Activated B cell treated with CpG ODN at 0.5 μM for 24 hours (primary cell): ENCODE data around the gene PIRT. TPM values are rescaled to one million over a fixed set of nuclear protein-coding genes. Genes with fewer than 3 reads are reported as not detected.

ENCODE experiments used
- ATAC-seq: fragments of 200-7000 bp; cut with Tn5 transposase; one replicate; pipeline ENCODE4 v1.10.0; 2021; ENCODE audit warnings: low read depth, mild to moderate bottlenecking, moderate library complexity
- CTCF ChIA-PET: fragments of 350-600 bp; sonication (Branson Sonifier 250); formaldehyde crosslinking; loops from one replicate; lab custom pipeline; 2021; ENCODE audit warnings: antibody characterized with exemption; lab: Charles Lee
- POLR2A ChIA-PET: fragments of 350-600 bp; sonication (Branson Sonifier 250); formaldehyde crosslinking; loops from one replicate; lab custom pipeline; 2021; ENCODE audit warnings: antibody characterized with exemption; lab: Charles Lee
- DNase-seq: peaks from one replicate; pipeline ENCODE4 v3.0.0; 2022
- H3K27ac Mint-ChIP-seq: one replicate; pipeline ENCODE4 v1.8.0; 2020; ENCODE audit warnings: mixed read lengths
- H3K27me3 Mint-ChIP-seq: one replicate; pipeline ENCODE4 v1.8.0; 2021; ENCODE audit warnings: mixed read lengths
- H3K36me3 Mint-ChIP-seq: one replicate; pipeline ENCODE4 v1.8.0; 2021; ENCODE audit warnings: low read depth, mixed read lengths
- H3K4me1 Mint-ChIP-seq: one replicate; pipeline ENCODE4 v1.8.0; 2021; ENCODE audit warnings: mixed read lengths
- H3K4me3 Mint-ChIP-seq: one replicate; pipeline ENCODE4 v1.8.0; 2020; ENCODE audit warnings: mild to moderate bottlenecking, mixed read lengths
- H3K9me3 Mint-ChIP-seq: one replicate; pipeline ENCODE4 v1.8.0; 2020; ENCODE audit warnings: mixed read lengths
- intact Hi-C: fragments of 100-400 bp; cut with micrococcal nuclease; formaldehyde crosslinking; loops from one replicate; pipeline ENCODE4 v1.15.1; 2024
- total RNA-seq: library from RNA; stranded (reverse); gene quantifications from 2 replicates; pipeline ENCODE4 v1.2.3, GENCODE V29; 2022
- TF ChIP-seq, protein P1 (sequence below): fragments of 200-600 bp; IDR thresholded peaks from one replicate; pipeline ENCODE4 v1.8.0; 2022; ENCODE audit warnings: antibody characterized with exemption, mild to moderate bottlenecking

The PIRT gene
- total RNA-seq, 1 donor from 2014 or later = not detected

DNA sequence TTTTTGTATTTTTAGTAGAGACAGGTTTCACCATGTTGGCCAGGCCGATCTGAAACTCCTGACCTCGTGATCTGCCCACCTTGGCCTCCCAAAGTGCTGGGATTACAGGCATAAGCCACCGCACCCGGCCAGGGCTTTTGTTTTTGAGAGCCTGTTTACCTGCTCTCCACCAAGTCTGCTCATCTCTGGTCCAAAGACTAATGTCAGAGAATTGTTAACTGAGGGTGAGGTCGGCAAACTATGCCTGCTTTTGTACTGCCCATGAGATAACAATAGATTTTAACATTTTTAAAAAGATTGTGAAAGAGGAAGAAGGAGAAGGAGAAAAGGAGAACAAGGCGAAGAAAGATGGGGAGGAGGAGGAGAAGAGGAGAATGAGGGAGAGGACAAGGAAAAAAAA lies 60.0 kb downstream of the PIRT start:
- TF ChIP-seq, protein P1, sequence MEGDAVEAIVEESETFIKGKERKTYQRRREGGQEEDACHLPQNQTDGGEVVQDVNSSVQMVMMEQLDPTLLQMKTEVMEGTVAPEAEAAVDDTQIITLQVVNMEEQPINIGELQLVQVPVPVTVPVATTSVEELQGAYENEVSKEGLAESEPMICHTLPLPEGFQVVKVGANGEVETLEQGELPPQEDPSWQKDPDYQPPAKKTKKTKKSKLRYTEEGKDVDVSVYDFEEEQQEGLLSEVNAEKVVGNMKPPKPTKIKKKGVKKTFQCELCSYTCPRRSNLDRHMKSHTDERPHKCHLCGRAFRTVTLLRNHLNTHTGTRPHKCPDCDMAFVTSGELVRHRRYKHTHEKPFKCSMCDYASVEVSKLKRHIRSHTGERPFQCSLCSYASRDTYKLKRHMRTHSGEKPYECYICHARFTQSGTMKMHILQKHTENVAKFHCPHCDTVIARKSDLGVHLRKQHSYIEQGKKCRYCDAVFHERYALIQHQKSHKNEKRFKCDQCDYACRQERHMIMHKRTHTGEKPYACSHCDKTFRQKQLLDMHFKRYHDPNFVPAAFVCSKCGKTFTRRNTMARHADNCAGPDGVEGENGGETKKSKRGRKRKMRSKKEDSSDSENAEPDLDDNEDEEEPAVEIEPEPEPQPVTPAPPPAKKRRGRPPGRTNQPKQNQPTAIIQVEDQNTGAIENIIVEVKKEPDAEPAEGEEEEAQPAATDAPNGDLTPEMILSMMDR = no peak
- Mint-ChIP-seq H3K4me1 (peaks cover 3% of the 10 kb centered on the region), H3K9me3 (peaks cover 5% of the 10 kb centered on the region), H3K27ac (no peak overlapping the region), H3K36me3 (no peaks in the 10 kb centered on the region), H3K4me3 (no peak overlapping the region), H3K27me3 (peaks cover 2% of the 10 kb centered on the region)
- ChIA-PET POLR2A (no interaction called here), CTCF (no interaction called here)
- DNase-seq = no peak
- intact Hi-C loops = no loop called here
- no peak for ATAC-seq

GRCh38 chr17:10777131-10777807 lies 60.6 kb downstream of the PIRT start:
- Mint-ChIP-seq H3K27ac (no peak overlapping the region), H3K27me3 (no peaks in the 10 kb centered on the region), H3K4me1 (peaks cover 3% of the 10 kb centered on the region), H3K36me3 (no peaks in the 10 kb centered on the region), H3K9me3 (peaks cover 4% of the 10 kb centered on the region), H3K4me3 (no peak overlapping the region)
- intact Hi-C loops = no loop called here
- TF ChIP-seq, protein P1 = no peak
- ATAC-seq (no peak), DNase-seq (no peak)
- POLR2A ChIA-PET = no interaction called here
- CTCF ChIA-PET = no interaction called here

GRCh38 chr17:10776381-10776780 lies 61.5 kb downstream of the PIRT start:
- Mint-ChIP-seq H3K4me3 (no peak overlapping the region), H3K36me3 (no peaks in the 10 kb centered on the region), H3K4me1 (peaks cover 3% of the 10 kb centered on the region), H3K9me3 (peaks cover 9% of the 10 kb centered on the region), H3K27ac (no peak overlapping the region), H3K27me3 (no peaks in the 10 kb centered on the region)
- DNase-seq (no peak), ATAC-seq (no peak)
- TF ChIP-seq, protein P1 = no peak
- intact Hi-C loops = no loop called here
- ChIA-PET POLR2A (no interaction called here), CTCF (no interaction called here)

DNA sequence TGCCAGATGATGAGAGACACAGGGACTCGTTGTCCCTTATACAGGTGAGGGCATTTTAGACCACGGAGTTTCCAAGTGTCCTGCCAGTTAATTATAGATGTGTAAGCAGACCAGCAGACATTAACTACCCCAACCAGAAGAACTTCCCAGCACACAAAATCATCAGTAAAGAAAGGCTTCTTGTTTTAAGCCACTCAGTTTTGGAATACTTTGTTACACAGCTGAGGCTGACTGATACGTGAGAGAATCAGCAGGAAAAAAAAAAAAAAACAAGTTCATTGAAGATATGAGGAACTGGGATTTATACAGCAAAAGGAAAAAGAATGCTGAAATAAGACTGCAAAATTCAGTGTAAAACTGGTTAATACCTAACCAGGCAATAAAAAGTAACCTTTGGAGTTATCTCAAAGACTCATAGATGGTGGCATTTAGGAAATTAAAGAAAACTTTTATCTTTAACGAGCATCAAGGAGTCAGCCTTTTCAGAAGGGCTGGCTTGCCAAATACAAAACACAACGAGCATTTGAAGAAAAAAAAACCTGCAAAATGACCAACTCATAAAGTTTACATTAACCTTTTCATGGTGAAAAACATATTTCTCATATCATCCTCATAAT lies 62.0 kb downstream of the PIRT start:
- no peak overlapping the region for H3K4me3 Mint-ChIP-seq
- intact Hi-C loops = no loop called here
- CTCF ChIA-PET = no interaction called here

GRCh38 chr17:10775058-10775457 lies 62.8 kb downstream of the PIRT start:
- no peaks in the 10 kb centered on the region for H3K27me3 Mint-ChIP-seq
- no peak for DNase-seq
- no peak for ATAC-seq
- intact Hi-C loops = no loop called here
- H3K27ac Mint-ChIP-seq = no peak overlapping the region
- H3K4me3 Mint-ChIP-seq = no peak overlapping the region
- peaks cover 3% of the 10 kb centered on the region for H3K4me1 Mint-ChIP-seq
- TF ChIP-seq, protein P1 = no peak
- peaks cover 9% of the 10 kb centered on the region for H3K9me3 Mint-ChIP-seq
- ChIA-PET POLR2A (no interaction called here), CTCF (no interaction called here)
- no peaks in the 10 kb centered on the region for H3K36me3 Mint-ChIP-seq

More for the DNA sequence above, 62.0 kb downstream of the PIRT start:
- no peaks in the 10 kb centered on the region for H3K27me3 Mint-ChIP-seq
- TF ChIP-seq, protein P1 = no peak
- peaks cover 9% of the 10 kb centered on the region for H3K9me3 Mint-ChIP-seq
- H3K27ac Mint-ChIP-seq = no peak overlapping the region
- H3K36me3 Mint-ChIP-seq = no peaks in the 10 kb centered on the region
- peaks cover 3% of the 10 kb centered on the region for H3K4me1 Mint-ChIP-seq
- POLR2A ChIA-PET = no interaction called here
- DNase-seq (no peak), ATAC-seq (no peak)
